HG02610 (cell line): ENCODE results near the gene SLC1A2.

Source experiments
- ATAC-seq: cut with Tn5 transposase; IDR thresholded peaks from one replicate; pipeline ENCODE4 v1.9.1; 2021; ENCODE audit warnings: mild to moderate bottlenecking, moderate library complexity; ENCODE audit not compliant: unreplicated experiment

SLC1A2 gene

GRCh38 chr11:35248558-35249323, 170.6 kb downstream of the SLC1A2 start:
- ATAC-seq: no peak

- no peak for ATAC-seq
These were observed 171.5 kb downstream of the SLC1A2 start for GRCh38 chr11:35247863-35248262.

- no peak for ATAC-seq
These were observed 171.9 kb downstream of the SLC1A2 start for GRCh38 chr11:35247428-35247827.

GRCh38 chr11:35246745-35247144, 172.6 kb downstream of the SLC1A2 start:
- ATAC-seq: no peak

GRCh38 chr11:35245786-35246185, 173.6 kb downstream of the SLC1A2 start:
- ATAC-seq: no peak

- ATAC-seq: no peak
These were observed 174.3 kb downstream of the SLC1A2 start for GRCh38 chr11:35245056-35245455.

GRCh38 chr11:35243774-35244173, 175.6 kb downstream of the SLC1A2 start:
- no peak for ATAC-seq

GRCh38 chr11:35242412-35243242, 176.7 kb downstream of the SLC1A2 start:
- no peak for ATAC-seq

- no peak for ATAC-seq
These were observed 177.8 kb downstream of the SLC1A2 start for GRCh38 chr11:35241531-35241930.

GRCh38 chr11:35241083-35241482, 178.3 kb downstream of the SLC1A2 start:
- no peak for ATAC-seq

- ATAC-seq: no peak
These were observed 179.8 kb downstream of the SLC1A2 start for GRCh38 chr11:35239471-35240075.

GRCh38 chr11:35238882-35239281, 180.5 kb downstream of the SLC1A2 start:
- ATAC-seq: no peak

GRCh38 chr11:35237860-35238715, 181.3 kb downstream of the SLC1A2 start:
- ATAC-seq: no peak

- no peak for ATAC-seq
These were observed 182.0 kb downstream of the SLC1A2 start for GRCh38 chr11:35237351-35237750.

GRCh38 chr11:35236667-35237003, 182.7 kb downstream of the SLC1A2 start:
- ATAC-seq: no peak

- no peak for ATAC-seq
These were observed 183.3 kb downstream of the SLC1A2 start for GRCh38 chr11:35235936-35236666.

- no peak for ATAC-seq
These were observed 183.9 kb downstream of the SLC1A2 start for GRCh38 chr11:35235498-35235897.

- ATAC-seq: no peak
These were observed 184.2 kb downstream of the SLC1A2 start for GRCh38 chr11:35235157-35235468.

- ATAC-seq: no peak
These were observed 184.8 kb downstream of the SLC1A2 start for GRCh38 chr11:35234460-35235156.

- no peak for ATAC-seq
These were observed 185.8 kb downstream of the SLC1A2 start for GRCh38 chr11:35233518-35233917.
